Neuronal stem cell (in vitro differentiated cells): Measurements from ENCODE around the gene WIZ.
A peak's percentile ranks its signal among the peaks of the same experiment; 100 is the strongest.

Source experiments
- DNase-seq: peaks from one replicate; pipeline ENCODE4 v3.0.0-alpha.2; 2013; ENCODE audit warnings: low spot score
- H2AFZ ChIP-seq: one replicate; pipeline ENCODE4 v1.6.1; 2013; ENCODE audit warnings: mild to moderate bottlenecking, low read length, inconsistent platforms
- H2AK5ac ChIP-seq: 2 replicates; pipeline ENCODE4 v1.6.1; 2013; ENCODE audit warnings: low read depth, mild to moderate bottlenecking, inconsistent platforms, low read length, moderate library complexity, mixed read lengths
- H2BK120ac ChIP-seq: 2 replicates; pipeline ENCODE4 v1.6.1; 2013; ENCODE audit warnings: low read depth, mild to moderate bottlenecking, inconsistent platforms, low read length, moderate library complexity, mixed read lengths
- H2BK12ac ChIP-seq: one replicate; pipeline ENCODE4 v1.6.1; 2013; ENCODE audit warnings: low read length, inconsistent platforms
- H2BK15ac ChIP-seq: 2 replicates; pipeline ENCODE4 v1.6.1; 2013; ENCODE audit warnings: mild to moderate bottlenecking, low read length, inconsistent platforms, mixed read lengths
- H2BK5ac ChIP-seq: one replicate; pipeline ENCODE4 v1.6.1; 2013; ENCODE audit warnings: inconsistent platforms, mild to moderate bottlenecking, low read length, moderate library complexity
- H3K14ac ChIP-seq: one replicate; pipeline ENCODE4 v1.6.1; 2013; ENCODE audit warnings: low read length, inconsistent platforms
- H3K18ac ChIP-seq: 2 replicates; pipeline ENCODE4 v1.6.1; 2013; ENCODE audit warnings: low read length, inconsistent platforms
- H3K23ac ChIP-seq: 2 replicates; pipeline ENCODE4 v1.6.1; 2013; ENCODE audit warnings: low read depth, mild to moderate bottlenecking, mixed read lengths, low read length, inconsistent platforms; ENCODE audit not compliant: poor library complexity
- H3K27ac ChIP-seq: replicated peaks from 3 replicates; pipeline ENCODE4 v1.5.1; 2013; ENCODE audit warnings: low read length, inconsistent platforms
- H3K27me3 ChIP-seq, 3 experiments: 2 replicates each; pipeline ENCODE4 v1.6.1; 2013; ENCODE audit warnings: low read length in 3 of 3, mild to moderate bottlenecking in 2 of 3, inconsistent platforms in 1 of 3, low read depth in 1 of 3, mixed read lengths in 1 of 3, moderate library complexity in 1 of 3; ENCODE audit not compliant: control insufficient read depth in 3 of 3, insufficient read depth in 3 of 3
- H3K36me3 ChIP-seq, 2 donors: replicated peaks in 1 of 2; 2 replicates each; pipeline ENCODE4 v1.6.1; 2013; ENCODE audit warnings: low read length in 2 of 2; ENCODE audit not compliant: control insufficient read depth in 2 of 2, insufficient read depth in 2 of 2
- H3K4ac ChIP-seq: 2 replicates; pipeline ENCODE4 v1.6.1; 2013; ENCODE audit warnings: inconsistent platforms, mild to moderate bottlenecking, low read length, moderate library complexity
- H3K4me1 ChIP-seq, 2 donors: 1 replicate in 1 of 2; 2 replicates in 1 of 2; pipeline ENCODE4 v1.6.1; 2013; ENCODE audit warnings: low read length in 2 of 2, low read depth in 1 of 2; ENCODE audit not compliant: control insufficient read depth in 2 of 2, insufficient read depth in 1 of 2
- H3K4me2 ChIP-seq: one replicate; pipeline ENCODE4 v1.6.1; 2013; ENCODE audit warnings: mild to moderate bottlenecking, low read length, inconsistent platforms; ENCODE audit not compliant: insufficient read depth, poor library complexity, severe bottlenecking
- H3K4me3 ChIP-seq, 2 donors: 2 replicates each; pipeline ENCODE4 v1.5.1; 2013; ENCODE audit warnings: low read length in 2 of 2, mild to moderate bottlenecking in 2 of 2, inconsistent platforms in 1 of 2, moderate library complexity in 1 of 2
- H3K79me1 ChIP-seq: one replicate; pipeline ENCODE4 v1.6.1; 2013; ENCODE audit warnings: low read depth, mild to moderate bottlenecking, inconsistent platforms, low read length, moderate library complexity
- H3K9ac ChIP-seq: one replicate; pipeline ENCODE4 v1.6.1; 2013; ENCODE audit warnings: mild to moderate bottlenecking, low read depth, low read length, inconsistent platforms; ENCODE audit not compliant: poor library complexity
- H3K9me3 ChIP-seq, 2 donors: replicated peaks in 1 of 2; 2 replicates each; pipeline versions ENCODE3 to v1.6.1; 2013; ENCODE audit warnings: low read length in 2 of 2, mild to moderate bottlenecking in 2 of 2, inconsistent platforms in 1 of 2, low read depth in 1 of 2, mixed read lengths in 1 of 2, moderate library complexity in 1 of 2; ENCODE audit not compliant: control insufficient read depth in 2 of 2, insufficient read depth in 1 of 2
- H4K8ac ChIP-seq: one replicate; pipeline ENCODE4 v1.6.1; 2013; ENCODE audit warnings: low read depth, mild to moderate bottlenecking, inconsistent platforms, low read length, moderate library complexity
- H4K91ac ChIP-seq: one replicate; pipeline ENCODE4 v1.6.1; 2013; ENCODE audit warnings: low read length, low read depth, mild to moderate bottlenecking, inconsistent platforms; ENCODE audit not compliant: poor library complexity
- WGBS, 2 donors: extraction: QIAGEN DNeasy Blood & Tissue Kit; methylation state at CpG; one replicate each; pipeline ENCODE4 v1.1.7; 2013; ENCODE audit warnings: missing lambda C conversion rate in 2 of 2, mixed read lengths in 1 of 2; ENCODE audit not compliant: insufficient read length in 2 of 2, insufficient replicate concordance in 1 of 2; ENCODE audit errors: extremely low coverage in 2 of 2; 5-methylcytosine and 5-hydroxymethylcytosine counted together

Gene WIZ

DNA sequence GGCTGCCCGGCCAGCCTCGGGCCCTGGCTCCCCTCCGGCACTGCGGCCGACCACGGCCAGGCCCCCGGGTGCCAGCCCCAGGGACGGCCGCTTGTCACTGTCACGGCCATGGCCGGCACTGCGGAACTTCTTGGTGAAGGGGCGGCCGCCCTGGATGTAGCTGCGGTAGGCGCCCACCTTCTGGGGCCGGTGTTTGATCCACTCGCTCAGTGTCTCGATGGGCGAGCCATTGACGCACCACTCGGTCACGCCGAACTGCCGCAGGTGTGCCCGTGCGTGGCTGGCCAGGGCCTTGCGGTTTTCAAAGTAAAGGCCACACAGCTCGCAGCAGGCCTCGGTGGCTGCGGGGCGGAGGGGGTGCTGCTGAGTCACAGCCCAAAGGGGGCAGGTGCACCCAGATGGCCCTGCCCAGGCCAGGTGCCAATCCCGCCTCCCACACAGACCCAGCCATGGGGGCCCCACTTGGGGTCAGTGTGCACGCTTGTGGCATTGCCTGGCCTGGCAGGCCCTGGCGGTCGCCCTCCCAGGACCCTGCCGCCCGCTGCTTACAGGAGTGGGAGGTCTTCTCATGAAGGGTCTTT lies 25.0 kb downstream of the WIZ start:
- no peak overlapping the region for H3K4me2 ChIP-seq
- H3K9me3 ChIP-seq: peaks cover 6 to 11% of the 10 kb centered on the region in 2 donors
- H3K36me3 ChIP-seq: peaks cover 55 to 82% of the 10 kb centered on the region in 2 donors
- no peak overlapping the region for H2BK12ac ChIP-seq
- H2BK5ac ChIP-seq: no peak overlapping the region
- no peak overlapping the region for H4K8ac ChIP-seq
- no peaks in the 10 kb centered on the region for H3K4me1 ChIP-seq
- H3K27me3 ChIP-seq: no peaks in the 10 kb centered on the region
- no peak overlapping the region for H3K9ac ChIP-seq
- H2AFZ ChIP-seq: no peak overlapping the region
- no peak overlapping the region for H2BK120ac ChIP-seq
- H2BK15ac ChIP-seq: no peak overlapping the region
- H3K4ac ChIP-seq: no peak overlapping the region
- H4K91ac ChIP-seq: no peak overlapping the region
- H2AK5ac ChIP-seq: no peak overlapping the region
- no peak overlapping the region for H3K4me3 ChIP-seq
- H3K79me1 ChIP-seq: peaks cover 6% of the 10 kb centered on the region
- H3K18ac ChIP-seq: no peak overlapping the region
- peak overlapping the region; percentile 65 for H3K23ac ChIP-seq
- no peak overlapping the region for H3K27ac ChIP-seq
- no CpG with 5 or more reads among the region's 38 CpGs for WGBS, 2 donors
- no peak for DNase-seq
- no peak overlapping the region for H3K14ac ChIP-seq

DNA sequence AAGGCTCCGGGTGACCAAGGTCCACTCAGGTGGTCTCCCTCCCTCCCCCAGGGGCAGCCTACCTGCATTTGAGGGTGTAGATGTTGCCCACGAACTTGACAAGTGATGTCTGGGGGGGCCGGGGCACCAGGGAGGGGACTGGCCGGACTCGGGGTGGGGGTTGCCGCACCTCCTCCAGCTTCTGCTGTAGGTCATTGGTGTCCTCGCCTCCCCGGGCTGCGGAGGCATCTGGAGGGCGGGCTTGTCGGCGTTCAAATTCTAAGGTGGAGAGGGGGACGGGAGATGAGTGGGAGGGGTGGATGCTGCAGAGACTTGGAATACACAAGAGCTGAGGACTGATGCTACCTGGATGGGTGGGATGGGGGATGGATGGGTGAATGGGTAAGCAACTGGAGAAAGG lies 25.6 kb downstream of the WIZ start:
- Histone ChIP-seq H3K27ac (no peak overlapping the region), H2BK5ac (no peak overlapping the region), H3K14ac (no peak overlapping the region), H4K8ac (no peak overlapping the region), H3K4me2 (no peak overlapping the region), H2BK12ac (no peak overlapping the region), H2AFZ (no peak overlapping the region), H3K18ac (no peak overlapping the region), H3K4ac (no peak overlapping the region), H3K79me1 (peaks cover 6% of the 10 kb centered on the region), H3K27me3 (no peaks in the 10 kb centered on the region), H2BK120ac (no peak overlapping the region), H4K91ac (no peak overlapping the region), H3K4me1 (no peaks in the 10 kb centered on the region), H3K23ac (no peak overlapping the region), H3K9me3 (peaks cover 6 to 11% of the 10 kb centered on the region in 2 donors), H3K4me3 (no peak overlapping the region), H3K36me3 (peaks cover 54 to 76% of the 10 kb centered on the region in 2 donors), H2AK5ac (no peak overlapping the region), H2BK15ac (no peak overlapping the region), H3K9ac (no peak overlapping the region)
- DNase-seq: no peak
- WGBS, 2 donors: no CpG with 5 or more reads among the region's 13 CpGs

DNA sequence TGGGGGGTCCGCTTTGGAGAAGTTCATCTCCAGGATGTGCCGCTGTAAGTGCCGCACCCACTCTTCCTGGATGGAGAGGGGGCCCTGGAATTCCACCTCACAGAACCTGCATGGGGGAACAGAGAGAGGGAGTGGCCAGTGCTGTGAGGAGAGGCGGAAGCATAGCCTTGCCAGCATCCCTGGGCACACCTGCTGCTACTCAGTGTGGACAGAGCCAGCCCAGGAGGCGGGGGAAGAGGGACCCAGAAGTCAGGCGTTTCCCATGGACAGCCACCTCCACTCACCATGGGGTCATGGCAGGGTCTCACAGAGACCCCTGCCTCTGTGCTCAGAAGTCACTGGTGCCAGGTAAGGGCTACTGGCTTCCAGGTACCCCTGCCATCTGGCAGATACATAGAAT lies 26.6 kb downstream of the WIZ start:
- Histone ChIP-seq H4K8ac (no peak overlapping the region), H3K23ac (no peak overlapping the region), H3K18ac (no peak overlapping the region), H3K27ac (no peak overlapping the region), H3K14ac (no peak overlapping the region), H3K4me3 (no peak overlapping the region), H3K79me1 (peaks cover 10% of the 10 kb centered on the region), H4K91ac (no peak overlapping the region), H2BK15ac (no peak overlapping the region), H2BK120ac (no peak overlapping the region), H2AK5ac (no peak overlapping the region), H3K27me3 (no peaks in the 10 kb centered on the region), H2BK5ac (no peak overlapping the region), H2AFZ (no peak overlapping the region), H3K9me3 (peaks cover 6 to 11% of the 10 kb centered on the region in 2 donors), H3K4me2 (no peak overlapping the region), H3K4me1 (no peaks in the 10 kb centered on the region), H2BK12ac (no peak overlapping the region), H3K4ac (no peak overlapping the region), H3K9ac (no peak overlapping the region), H3K36me3 (peaks cover 50 to 67% of the 10 kb centered on the region in 2 donors)
- no CpG with 5 or more reads among the region's 6 CpGs for WGBS, 2 donors
- DNase-seq: no peak

DNA sequence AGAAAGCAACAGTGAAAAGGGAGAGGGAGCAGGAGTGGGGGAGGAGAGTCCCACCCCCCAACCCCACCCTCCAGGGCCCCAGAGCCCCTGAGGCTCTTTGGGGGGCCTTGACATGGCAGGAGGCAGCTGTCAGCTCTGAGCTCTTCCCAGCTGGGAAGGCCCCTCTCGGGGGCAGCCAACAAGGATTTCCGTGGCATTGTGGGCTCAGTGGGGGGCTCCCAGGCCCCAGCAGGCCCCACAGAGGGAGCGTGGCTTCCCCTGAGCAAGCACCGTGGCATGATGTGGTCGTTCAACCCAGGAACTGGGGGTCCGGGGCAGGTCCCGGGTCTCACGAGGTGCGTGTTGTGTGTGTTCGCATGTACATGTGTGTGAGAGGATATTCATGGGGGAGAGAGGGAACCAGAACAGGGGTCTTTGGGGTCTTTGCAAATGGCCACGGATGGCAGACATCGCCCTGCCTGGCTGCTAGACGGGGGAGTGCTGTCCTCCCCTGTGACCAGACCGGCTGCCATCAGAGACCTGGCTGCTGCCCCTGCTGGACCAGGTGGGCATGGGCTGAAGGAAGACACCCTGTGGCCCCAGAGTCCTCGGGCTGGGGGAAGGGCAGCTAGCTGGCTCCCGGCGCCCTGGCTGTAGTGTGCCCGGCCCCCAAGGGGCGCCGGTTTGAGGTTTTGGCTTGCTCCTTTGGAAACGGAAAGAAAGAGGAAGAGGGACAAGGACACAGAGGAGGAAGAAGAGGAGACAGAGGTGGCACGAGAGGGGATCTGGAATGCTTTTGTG lies 27.3 kb downstream of the WIZ start:
- Histone ChIP-seq H2AK5ac (no peak overlapping the region), H3K4me2 (no peak overlapping the region), H3K23ac (no peak overlapping the region), H3K36me3 (peaks cover 45 to 63% of the 10 kb centered on the region in 2 donors), H3K4me1 (peaks cover 2 to 3% of the 10 kb centered on the region in 2 donors), H2BK12ac (no peak overlapping the region), H3K9ac (no peak overlapping the region), H2BK120ac (no peak overlapping the region), H2BK15ac (no peak overlapping the region), H2AFZ (no peak overlapping the region), H4K91ac (no peak overlapping the region), H4K8ac (no peak overlapping the region), H3K14ac (no peak overlapping the region), H3K79me1 (peaks cover 8% of the 10 kb centered on the region), H3K4ac (no peak overlapping the region), H2BK5ac (no peak overlapping the region), H3K18ac (no peak overlapping the region), H3K27me3 (no peaks in the 10 kb centered on the region), H3K27ac (no peak overlapping the region), H3K9me3 (peaks cover 6 to 11% of the 10 kb centered on the region in 2 donors), H3K4me3 (no peak overlapping the region)
- DNase-seq: no peak
- WGBS, 2 donors: no CpG with 5 or more reads among the region's 22 CpGs
